ENCODE results near the gene HOXD8.

DNA sequence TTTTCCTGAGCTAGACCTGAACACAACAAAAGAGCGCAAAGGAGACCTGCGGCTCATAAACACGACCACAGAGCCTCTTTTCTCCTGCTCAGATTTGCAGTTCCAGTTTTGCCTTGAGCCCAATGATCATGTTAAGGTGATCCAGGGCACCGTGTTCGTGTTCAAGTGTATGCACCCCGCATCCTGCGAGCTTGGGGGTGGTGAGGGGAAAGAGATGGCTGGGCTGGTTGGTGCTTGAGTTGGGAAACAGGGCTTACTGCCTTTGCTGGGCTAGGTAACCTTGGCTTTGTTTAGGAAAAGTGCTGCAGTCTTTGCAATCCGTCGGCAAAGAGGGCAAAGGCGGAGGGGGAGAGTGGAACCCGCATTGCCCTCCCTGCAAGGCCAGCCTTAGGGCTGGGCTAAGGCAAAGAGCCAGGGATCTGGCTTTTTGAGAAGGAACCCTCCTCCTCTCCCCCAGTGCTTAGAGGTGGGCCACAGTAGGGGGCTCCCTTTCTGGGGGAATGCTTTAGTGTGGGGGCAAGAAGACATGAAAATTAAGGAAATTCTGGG is 11.6 kb upstream of the HOXD8 start:
- TF ChIP-seq, protein P1, sequence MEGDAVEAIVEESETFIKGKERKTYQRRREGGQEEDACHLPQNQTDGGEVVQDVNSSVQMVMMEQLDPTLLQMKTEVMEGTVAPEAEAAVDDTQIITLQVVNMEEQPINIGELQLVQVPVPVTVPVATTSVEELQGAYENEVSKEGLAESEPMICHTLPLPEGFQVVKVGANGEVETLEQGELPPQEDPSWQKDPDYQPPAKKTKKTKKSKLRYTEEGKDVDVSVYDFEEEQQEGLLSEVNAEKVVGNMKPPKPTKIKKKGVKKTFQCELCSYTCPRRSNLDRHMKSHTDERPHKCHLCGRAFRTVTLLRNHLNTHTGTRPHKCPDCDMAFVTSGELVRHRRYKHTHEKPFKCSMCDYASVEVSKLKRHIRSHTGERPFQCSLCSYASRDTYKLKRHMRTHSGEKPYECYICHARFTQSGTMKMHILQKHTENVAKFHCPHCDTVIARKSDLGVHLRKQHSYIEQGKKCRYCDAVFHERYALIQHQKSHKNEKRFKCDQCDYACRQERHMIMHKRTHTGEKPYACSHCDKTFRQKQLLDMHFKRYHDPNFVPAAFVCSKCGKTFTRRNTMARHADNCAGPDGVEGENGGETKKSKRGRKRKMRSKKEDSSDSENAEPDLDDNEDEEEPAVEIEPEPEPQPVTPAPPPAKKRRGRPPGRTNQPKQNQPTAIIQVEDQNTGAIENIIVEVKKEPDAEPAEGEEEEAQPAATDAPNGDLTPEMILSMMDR (IDR thresholded peaks at IDR 0.05): no peak
- no peak for TF ChIP-seq POLR2A (IDR thresholded peaks at IDR 0.05)

All from testis (tissue), 2 donors.